Measurements from ENCODE around the gene RPL18.

Gene RPL18

DNA sequence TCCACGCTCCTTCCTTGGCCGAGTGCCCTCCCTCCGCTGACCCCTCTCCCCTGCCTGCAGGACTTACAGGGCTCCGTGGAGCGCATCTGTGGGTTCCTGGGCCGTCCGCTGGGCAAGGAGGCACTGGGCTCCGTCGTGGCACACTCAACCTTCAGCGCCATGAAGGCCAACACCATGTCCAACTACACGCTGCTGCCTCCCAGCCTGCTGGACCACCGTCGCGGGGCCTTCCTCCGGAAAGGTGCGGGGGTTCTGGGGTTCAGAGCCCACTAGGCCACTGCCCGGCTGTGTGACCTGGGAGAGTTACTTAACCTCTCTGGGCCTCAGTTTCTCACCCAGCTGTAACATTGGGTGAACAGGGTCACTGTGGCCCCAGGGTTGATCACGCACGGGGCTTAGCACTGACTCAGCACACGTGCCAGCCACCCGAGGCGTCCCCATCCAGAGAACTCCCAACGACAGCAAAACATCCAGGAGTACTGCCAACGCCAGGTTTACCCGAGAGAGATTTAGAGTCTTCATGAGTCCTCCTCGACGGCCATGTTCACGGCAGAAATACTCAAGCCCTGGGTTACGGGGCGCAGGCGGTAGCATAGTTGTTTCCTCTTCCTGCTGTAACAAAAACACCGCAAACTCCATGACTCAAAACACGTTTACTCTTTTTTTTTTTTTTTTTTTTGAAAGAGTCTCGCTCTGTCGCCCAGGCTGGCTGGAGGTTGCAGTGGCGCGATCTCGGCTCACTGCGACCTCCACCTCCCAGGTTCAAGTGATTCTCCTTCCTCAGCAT is 22.1 kb downstream of the RPL18 start:
- H3K9me3 ChIP-seq (ENCODE audit: control insufficient read depth, insufficient read depth, low read depth, low read length) = no peaks in the 10 kb centered on the region
- no peaks in the 10 kb centered on the region for H3K36me3 ChIP-seq (ENCODE audit: control insufficient read depth in 2 of 2, insufficient read depth in 1 of 2, low read length in 2 of 2)
- no peak overlapping the region for H3K27ac ChIP-seq (ENCODE audit: extremely low read depth, low read depth, low read length)
- H3K4me3 ChIP-seq (ENCODE audit: low read depth, low read length) = no peak overlapping the region
- ChIA-PET CTCF (interaction anchor here (1.2 to 2.0 kb wide), 2 partner anchors 11 to 20 kb away, joined by 3 to 6 read pairs; no protein-coding TSS in a partner anchor), POLR2A (no interaction called here)
- no peak for TF ChIP-seq GLIS1 (tag by site-specific recombination; IDR thresholded peaks at IDR 0.05)
- TF ChIP-seq, protein P1, sequence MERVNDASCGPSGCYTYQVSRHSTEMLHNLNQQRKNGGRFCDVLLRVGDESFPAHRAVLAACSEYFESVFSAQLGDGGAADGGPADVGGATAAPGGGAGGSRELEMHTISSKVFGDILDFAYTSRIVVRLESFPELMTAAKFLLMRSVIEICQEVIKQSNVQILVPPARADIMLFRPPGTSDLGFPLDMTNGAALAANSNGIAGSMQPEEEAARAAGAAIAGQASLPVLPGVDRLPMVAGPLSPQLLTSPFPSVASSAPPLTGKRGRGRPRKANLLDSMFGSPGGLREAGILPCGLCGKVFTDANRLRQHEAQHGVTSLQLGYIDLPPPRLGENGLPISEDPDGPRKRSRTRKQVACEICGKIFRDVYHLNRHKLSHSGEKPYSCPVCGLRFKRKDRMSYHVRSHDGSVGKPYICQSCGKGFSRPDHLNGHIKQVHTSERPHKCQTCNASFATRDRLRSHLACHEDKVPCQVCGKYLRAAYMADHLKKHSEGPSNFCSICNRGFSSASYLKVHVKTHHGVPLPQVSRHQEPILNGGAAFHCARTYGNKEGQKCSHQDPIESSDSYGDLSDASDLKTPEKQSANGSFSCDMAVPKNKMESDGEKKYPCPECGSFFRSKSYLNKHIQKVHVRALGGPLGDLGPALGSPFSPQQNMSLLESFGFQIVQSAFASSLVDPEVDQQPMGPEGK (tag by site-specific recombination; IDR thresholded peaks at IDR 0.05) = no peak
- no peak for TF ChIP-seq ZNF311 (tag by site-specific recombination; IDR thresholded peaks at IDR 0.05; ENCODE audit: borderline replicate concordance)
- no peaks in the 10 kb centered on the region for H3K4me1 ChIP-seq (ENCODE audit: control insufficient read depth, insufficient read depth, low read length)

DNA sequence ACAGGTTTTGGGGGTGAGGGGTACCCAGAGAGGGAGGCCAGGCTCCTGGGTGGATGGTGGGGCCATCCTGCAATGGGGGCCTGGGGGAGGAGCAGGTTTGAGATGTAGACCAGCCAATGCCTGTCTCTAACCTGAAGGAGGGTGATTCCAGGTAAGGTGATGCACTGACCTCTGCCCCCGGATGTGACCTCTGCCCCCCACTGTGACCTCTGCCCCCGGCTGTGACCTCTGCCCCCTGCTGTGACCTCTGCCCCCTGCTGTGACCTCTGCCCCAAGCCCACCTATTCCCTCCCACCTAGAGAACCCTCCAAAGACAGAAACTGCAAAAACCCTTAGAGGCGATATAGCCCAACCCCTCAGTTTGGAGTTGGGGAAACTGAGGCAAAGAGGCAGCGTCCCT is 22.7 kb downstream of the RPL18 start:
- ChIA-PET POLR2A (no interaction called here), CTCF (interaction anchor here (1.0 kb wide), 1 partner anchor 11 kb away, joined by 4 read pairs; no protein-coding TSS in a partner anchor)
- Histone ChIP-seq H3K36me3 (ENCODE audit: control insufficient read depth in 2 of 2, insufficient read depth in 1 of 2, low read length in 2 of 2) (no peaks in the 10 kb centered on the region), H3K27ac (ENCODE audit: extremely low read depth, low read depth, low read length) (no peak overlapping the region), H3K9me3 (ENCODE audit: control insufficient read depth, insufficient read depth, low read depth, low read length) (no peaks in the 10 kb centered on the region), H3K4me3 (ENCODE audit: low read depth, low read length) (no peak overlapping the region), H3K4me1 (ENCODE audit: control insufficient read depth, insufficient read depth, low read length) (no peaks in the 10 kb centered on the region)
- TF ChIP-seq BCL11B (tag by site-specific recombination; IDR thresholded peaks at IDR 0.05; ENCODE audit: low read depth) (peak; percentile 97), BCL11A (tag by site-specific recombination; IDR thresholded peaks at IDR 0.05; ENCODE audit: low read depth) (peak; percentile 77)
- TF ChIP-seq, protein P2, sequence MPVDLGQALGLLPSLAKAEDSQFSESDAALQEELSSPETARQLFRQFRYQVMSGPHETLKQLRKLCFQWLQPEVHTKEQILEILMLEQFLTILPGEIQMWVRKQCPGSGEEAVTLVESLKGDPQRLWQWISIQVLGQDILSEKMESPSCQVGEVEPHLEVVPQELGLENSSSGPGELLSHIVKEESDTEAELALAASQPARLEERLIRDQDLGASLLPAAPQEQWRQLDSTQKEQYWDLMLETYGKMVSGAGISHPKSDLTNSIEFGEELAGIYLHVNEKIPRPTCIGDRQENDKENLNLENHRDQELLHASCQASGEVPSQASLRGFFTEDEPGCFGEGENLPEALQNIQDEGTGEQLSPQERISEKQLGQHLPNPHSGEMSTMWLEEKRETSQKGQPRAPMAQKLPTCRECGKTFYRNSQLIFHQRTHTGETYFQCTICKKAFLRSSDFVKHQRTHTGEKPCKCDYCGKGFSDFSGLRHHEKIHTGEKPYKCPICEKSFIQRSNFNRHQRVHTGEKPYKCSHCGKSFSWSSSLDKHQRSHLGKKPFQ (tag by site-specific recombination; IDR thresholded peaks at IDR 0.05) = no peak
- TF ChIP-seq, protein P1 (tag by site-specific recombination; IDR thresholded peaks at IDR 0.05) = 0 out of 2 replicates have a peak, but pooled peaks have one; percentile 27

DNA sequence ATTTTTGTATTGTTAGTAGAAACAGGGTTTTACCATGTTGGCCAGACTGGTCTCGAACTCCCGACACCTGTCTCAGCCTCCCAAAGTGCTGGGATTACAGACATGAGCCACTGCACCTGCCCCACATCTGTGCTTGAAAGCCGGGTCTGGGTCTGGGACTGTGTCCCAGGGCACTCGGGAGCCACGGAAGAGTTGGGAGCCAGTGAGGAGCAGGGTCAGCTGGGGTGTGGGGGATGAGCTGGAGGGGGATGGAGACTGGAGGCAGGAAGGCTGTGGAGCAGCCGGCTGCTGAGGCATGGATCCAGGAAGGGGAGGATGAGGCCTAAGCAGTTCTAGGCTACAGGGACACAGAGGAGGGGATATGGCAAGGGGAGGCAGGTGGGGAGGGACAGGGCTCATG is 23.1 kb downstream of the RPL18 start:
- POLR2A ChIA-PET = interaction anchor here (0.6 to 2.0 kb wide), 2 partner anchors 14 to 18 kb away, joined by 3 to 6 read pairs; partner anchors contain the start of gene FAM83E
- peak; percentile 71; the same call in 1 of the 2 replicates for TF ChIP-seq ZNF16 (tag by site-specific recombination; IDR thresholded peaks at IDR 0.05; ENCODE audit: low read depth)
- TF ChIP-seq ZNF157 (tag by site-specific recombination; IDR thresholded peaks at IDR 0.05) = no peak
- CTCF ChIA-PET = interaction anchor here (0.5 to 2.6 kb wide), 5 partner anchors 11 to 380 kb away, joined by 3 to 15 read pairs (median 4); no protein-coding TSS in a partner anchor
- Histone ChIP-seq H3K36me3 (ENCODE audit: control insufficient read depth in 2 of 2, insufficient read depth in 1 of 2, low read length in 2 of 2) (no peaks in the 10 kb centered on the region), H3K27ac (ENCODE audit: extremely low read depth, low read depth, low read length) (no peak overlapping the region), H3K4me3 (ENCODE audit: low read depth, low read length) (no peak overlapping the region), H3K4me1 (ENCODE audit: control insufficient read depth, insufficient read depth, low read length) (no peaks in the 10 kb centered on the region), H3K9me3 (ENCODE audit: control insufficient read depth, insufficient read depth, low read depth, low read length) (no peaks in the 10 kb centered on the region)

DNA sequence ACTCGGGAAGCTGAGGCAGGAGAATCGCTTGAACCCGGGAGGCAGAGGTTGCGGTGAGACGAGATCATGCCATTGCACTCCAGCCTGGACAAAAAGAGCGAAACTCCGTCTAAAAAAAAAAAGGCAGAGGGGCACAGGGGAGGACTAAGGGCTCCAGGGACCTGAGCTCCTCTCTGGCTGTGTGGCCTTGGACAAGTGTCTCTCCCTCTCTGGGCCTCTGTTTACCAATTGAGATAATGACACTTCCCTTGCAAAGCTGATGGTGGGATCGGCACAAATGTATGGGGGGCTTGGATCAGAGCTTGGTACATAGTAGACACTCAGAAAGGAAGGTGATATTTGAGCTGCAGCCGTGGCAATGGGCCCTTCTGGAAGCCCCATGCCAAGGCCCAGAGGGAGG is 23.8 kb downstream of the RPL18 start:
- Histone ChIP-seq H3K4me1 (ENCODE audit: control insufficient read depth, insufficient read depth, low read length) (no peaks in the 10 kb centered on the region), H3K27ac (ENCODE audit: extremely low read depth, low read depth, low read length) (no peak overlapping the region), H3K36me3 (ENCODE audit: control insufficient read depth in 2 of 2, insufficient read depth in 1 of 2, low read length in 2 of 2) (no peaks in the 10 kb centered on the region), H3K4me3 (ENCODE audit: low read depth, low read length) (no peak overlapping the region), H3K9me3 (ENCODE audit: control insufficient read depth, insufficient read depth, low read depth, low read length) (no peaks in the 10 kb centered on the region)
- TF ChIP-seq ZNF677 (tag by site-specific recombination; IDR thresholded peaks at IDR 0.05) = no peak
- peak; percentile 81; the same call in 1 of the 2 replicates for TF ChIP-seq ZNF768 (tag by site-specific recombination; IDR thresholded peaks at IDR 0.05)
- POLR2A ChIA-PET = interaction anchor here (0.6 to 2.0 kb wide), 3 partner anchors 15 to 24 kb away, joined by 3 to 6 read pairs (median 5); partner anchors contain the start of genes FAM83E, RPL18 and SPHK2
- CTCF ChIA-PET = interaction anchor here (0.5 to 2.6 kb wide), 6 partner anchors 11 to 281 kb away, joined by 3 to 15 read pairs (median 3); no protein-coding TSS in a partner anchor

All from HEK293 (cell line).